ENCODE measurements around the gene AOPEP.

DNA sequence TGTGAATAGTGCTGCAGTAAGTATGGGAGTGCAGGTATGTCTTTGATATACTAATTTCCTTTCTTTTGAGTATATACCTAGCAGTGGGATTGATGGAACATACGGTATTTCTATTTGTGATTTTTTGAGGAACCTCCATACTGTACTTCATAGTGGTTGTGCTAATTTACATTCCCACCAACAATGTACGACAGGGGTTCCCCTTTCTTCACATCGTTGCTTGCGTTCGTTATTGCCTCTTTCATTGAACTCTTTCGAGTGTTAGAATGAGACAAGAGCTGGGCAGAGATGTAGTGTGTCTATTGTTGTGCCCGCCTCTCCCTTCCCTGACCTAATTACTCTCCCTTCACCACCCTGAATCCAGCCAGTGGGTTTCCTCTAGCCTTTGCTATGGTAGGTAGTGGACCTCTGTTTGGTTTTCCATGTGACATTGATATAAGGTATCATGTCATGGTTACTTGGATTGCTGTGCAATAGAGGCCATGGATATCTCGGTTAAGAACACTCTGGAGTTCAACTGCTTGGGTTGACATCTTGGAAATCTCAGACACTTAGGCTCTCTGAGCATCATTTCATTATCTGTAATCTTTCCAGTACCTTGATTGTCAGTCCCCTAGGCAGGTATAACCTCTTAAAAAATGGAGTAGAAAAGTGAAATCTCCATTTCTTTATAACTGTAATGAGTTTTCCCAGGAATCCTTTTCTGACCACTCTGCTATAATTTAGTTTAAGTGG is 19.5 kb downstream of the AOPEP start:
- TF ChIP-seq, protein P1, sequence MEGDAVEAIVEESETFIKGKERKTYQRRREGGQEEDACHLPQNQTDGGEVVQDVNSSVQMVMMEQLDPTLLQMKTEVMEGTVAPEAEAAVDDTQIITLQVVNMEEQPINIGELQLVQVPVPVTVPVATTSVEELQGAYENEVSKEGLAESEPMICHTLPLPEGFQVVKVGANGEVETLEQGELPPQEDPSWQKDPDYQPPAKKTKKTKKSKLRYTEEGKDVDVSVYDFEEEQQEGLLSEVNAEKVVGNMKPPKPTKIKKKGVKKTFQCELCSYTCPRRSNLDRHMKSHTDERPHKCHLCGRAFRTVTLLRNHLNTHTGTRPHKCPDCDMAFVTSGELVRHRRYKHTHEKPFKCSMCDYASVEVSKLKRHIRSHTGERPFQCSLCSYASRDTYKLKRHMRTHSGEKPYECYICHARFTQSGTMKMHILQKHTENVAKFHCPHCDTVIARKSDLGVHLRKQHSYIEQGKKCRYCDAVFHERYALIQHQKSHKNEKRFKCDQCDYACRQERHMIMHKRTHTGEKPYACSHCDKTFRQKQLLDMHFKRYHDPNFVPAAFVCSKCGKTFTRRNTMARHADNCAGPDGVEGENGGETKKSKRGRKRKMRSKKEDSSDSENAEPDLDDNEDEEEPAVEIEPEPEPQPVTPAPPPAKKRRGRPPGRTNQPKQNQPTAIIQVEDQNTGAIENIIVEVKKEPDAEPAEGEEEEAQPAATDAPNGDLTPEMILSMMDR (IDR thresholded peaks at IDR 0.05; ENCODE audit: poor library complexity, severe bottlenecking): no peak
- TF ChIP-seq POLR2AphosphoS5 (IDR thresholded peaks at IDR 0.05) (no peak), EZH2 (IDR thresholded peaks at IDR 0.05; ENCODE audit: borderline replicate concordance, insufficient read depth, low read length, poor library complexity, severe bottlenecking) (no peak), SMC3 (conservative IDR thresholded peaks at IDR 0.05; ENCODE audit: poor library complexity) (no peak), RAD21 (conservative IDR thresholded peaks at IDR 0.05) (no peak)
